K562 (cell line): ENCODE measurements around the gene IKZF3. TPM values are rescaled to one million over a fixed set of nuclear protein-coding genes. Genes with fewer than 3 reads are reported as not detected.

Experiments used
- CXXC5 ChIP-seq: fragments of 250-450 bp; sonication (Bioruptor Pico); IDR thresholded peaks from 2 replicates; pipeline ENCODE4 v1.8.0; 2022; ENCODE audit warnings: inconsistent platforms, mild to moderate bottlenecking, moderate library complexity
- ESRRA ChIP-seq: fragments of 450-650 bp; IDR thresholded peaks from 2 replicates; pipeline ENCODE4 v1.6.1; 2014; ENCODE audit warnings: low read depth, mild to moderate bottlenecking, moderate library complexity, borderline replicate concordance
- FOXJ2 ChIP-seq: fragments of 200-800 bp; sonication (Bioruptor generic); IDR thresholded peaks from 2 replicates; pipeline ENCODE4 v1.6.1; 2016; ENCODE audit warnings: missing genetic modification characterization, missing compliant biosample characterization
- FUS ChIP-seq: fragments of 200-400 bp; formaldehyde crosslinking; optimal IDR thresholded peaks from 2 replicates; pipeline ENCODE3; 2017; ENCODE audit warnings: low read depth, low read length
- HMG20A ChIP-seq: fragments of 450-650 bp; formaldehyde crosslinking; conservative IDR thresholded peaks from 2 replicates; pipeline ENCODE4 v1.4.0; 2020; ENCODE audit warnings: mild to moderate bottlenecking, mixed read lengths
- IRF1 ChIP-seq: sonication (generic); formaldehyde crosslinking; IDR thresholded peaks from 2 replicates; pipeline ENCODE4 v1.8.0; 2022; ENCODE audit warnings: missing genetic modification reagents, mild to moderate bottlenecking, borderline replicate concordance
- KHSRP ChIP-seq: fragments of 450-650 bp; IDR thresholded peaks from 2 replicates; pipeline ENCODE4 v1.6.1; 2017
- MCM2 ChIP-seq: fragments of 450-650 bp; IDR thresholded peaks from 2 replicates; pipeline ENCODE4 v1.6.1; 2017; ENCODE audit warnings: low read depth, mild to moderate bottlenecking
- MIER1 ChIP-seq: fragments of 450-650 bp; IDR thresholded peaks from 2 replicates; pipeline ENCODE4 v1.6.1; 2016; ENCODE audit warnings: antibody characterized with exemption, mild to moderate bottlenecking, low read depth
- NFIC ChIP-seq: fragments of 450-650 bp; IDR thresholded peaks from 2 replicates; pipeline ENCODE4 v1.6.1; 2017; ENCODE audit warnings: mild to moderate bottlenecking, inconsistent platforms
- NRF1 ChIP-seq, 2 experiments: fragments of 450-650 bp; IDR thresholded peaks in 1 of 2; conservative IDR thresholded peaks in 1 of 2; 2 replicates each; pipeline ENCODE4 v1.6.1; 2014; ENCODE audit warnings: mild to moderate bottlenecking in 2 of 2
- SMAD3 ChIP-seq: fragments of 450-650 bp; formaldehyde crosslinking; conservative IDR thresholded peaks from 2 replicates; pipeline ENCODE4 v1.4.0; 2020; ENCODE audit warnings: mild to moderate bottlenecking
- STAT5B ChIP-seq: fragments of 250-450 bp; sonication (Bioruptor Pico); IDR thresholded peaks from 2 replicates; pipeline ENCODE4 v1.8.0; 2021; ENCODE audit warnings: mild to moderate bottlenecking, inconsistent platforms
- TCF7L2 ChIP-seq: fragments of 150-350 bp; IDR thresholded peaks from 2 replicates; pipeline ENCODE4 v1.6.1; 2016; ENCODE audit warnings: low read depth, mild to moderate bottlenecking, low read length, moderate library complexity
- TCFL5 ChIP-seq: fragments of 250-450 bp; sonication (Bioruptor Pico); conservative IDR thresholded peaks from 2 replicates; pipeline ENCODE4 v1.6.1; 2021; ENCODE audit warnings: mild to moderate bottlenecking, moderate library complexity, matching md5 sums
- THRB ChIP-seq: fragments of 450-650 bp; formaldehyde crosslinking; conservative IDR thresholded peaks from 2 replicates; pipeline ENCODE4 v1.4.0; 2022; ENCODE audit warnings: mild to moderate bottlenecking, missing genetic modification characterization
- XRCC4 ChIP-seq: IDR thresholded peaks from one replicate; pipeline ENCODE4 v1.6.1; 2011; ENCODE audit not compliant: insufficient read depth, insufficient read length; ENCODE audit errors: extremely low read depth
- ZC3H4 ChIP-seq: sonication (generic); formaldehyde crosslinking; IDR thresholded peaks from 2 replicates; pipeline ENCODE4 v1.9.0; 2021; ENCODE audit warnings: missing genetic modification reagents, borderline replicate concordance
- ZNF3 ChIP-seq: fragments of 250-450 bp; sonication (Bioruptor Pico); IDR thresholded peaks from 2 replicates; pipeline ENCODE4 v1.5.0; 2021; ENCODE audit warnings: mild to moderate bottlenecking, moderate library complexity
- ZNF778 ChIP-seq: fragments of 450-650 bp; formaldehyde crosslinking; IDR thresholded peaks from 2 replicates; pipeline ENCODE4 v1.4.0; 2020; ENCODE audit warnings: mild to moderate bottlenecking, moderate library complexity
- polyA plus RNA-seq, 8 experiments: library from polyadenylated mRNA; depleted of rRNA in 4 of 8; stranded (reverse) in 5 of 8; unstranded in 3 of 8; fragments of >200 nt; fragmentation: Nextera tagmentation in 2 of 8; fragmentation: Illumina TruSeq in 1 of 8; extraction: Ambion mirVana in 2 of 8; extraction: Trizol in 1 of 8; gene quantifications; 2 replicates each; pipeline versions ENCODE4 v1.2.1 to v1.2.3, GENCODE V29; 2011 to 2014; ENCODE audit warnings: inconsistent platforms in 1 of 8, missing spikeins in 1 of 8
- total RNA-seq, 7 experiments: library from RNA; depleted of rRNA in 6 of 7; stranded (reverse); fragments of >200 nt in 6 of 7; fragmentation: Illumina TruSeq in 2 of 7; extraction: Trizol in 2 of 7; gene quantifications; 2 replicates each; pipeline versions ENCODE4 v1.2.1 to v1.2.3, GENCODE V29; 2011 to 2021; ENCODE audit warnings: low replicate concordance in 1 of 7
- TF ChIP-seq, protein P1 (sequence below): fragments of 450-650 bp; IDR thresholded peaks from 2 replicates; pipeline ENCODE4 v1.6.1; 2016; ENCODE audit warnings: borderline replicate concordance
- TF ChIP-seq, protein P2 (sequence below): fragments of 450-650 bp; formaldehyde crosslinking; IDR thresholded peaks from 2 replicates; pipeline ENCODE4 v1.4.0; 2020; ENCODE audit warnings: mild to moderate bottlenecking
- TF ChIP-seq, protein P3 (sequence below), 2 experiments: fragments of 250-450 bp in 1 of 2; fragments of 450-650 bp in 1 of 2; sonication (Bioruptor Pico) in 1 of 2; IDR thresholded peaks; 2 replicates each; pipeline versions ENCODE4 v1.6.1 to v1.8.0; 2016 to 2021; ENCODE audit warnings: mild to moderate bottlenecking in 2 of 2, moderate library complexity in 2 of 2, missing compliant biosample characterization in 1 of 2, missing genetic modification characterization in 1 of 2

The IKZF3 gene
- total and polyA plus RNA-seq, 9 of the 15 experiments (the other 6 are each of a cell fraction or from before 2014, with no cell fraction given), result 0.06 to 1.6 (median 0.62) TPM

GRCh38 chr17:39722965-39723848, 140.9 kb downstream of the IKZF3 start (continued):
- TF ChIP-seq NRF1 (conservative IDR thresholded peaks at IDR 0.05 in 1 of 2, IDR thresholded peaks at IDR 0.05 in 1 of 2), result 0 out of 4 replicates have a peak, but pooled peaks of 1 of the 2 experiments have one; percentile 4
- TF ChIP-seq, protein P1, sequence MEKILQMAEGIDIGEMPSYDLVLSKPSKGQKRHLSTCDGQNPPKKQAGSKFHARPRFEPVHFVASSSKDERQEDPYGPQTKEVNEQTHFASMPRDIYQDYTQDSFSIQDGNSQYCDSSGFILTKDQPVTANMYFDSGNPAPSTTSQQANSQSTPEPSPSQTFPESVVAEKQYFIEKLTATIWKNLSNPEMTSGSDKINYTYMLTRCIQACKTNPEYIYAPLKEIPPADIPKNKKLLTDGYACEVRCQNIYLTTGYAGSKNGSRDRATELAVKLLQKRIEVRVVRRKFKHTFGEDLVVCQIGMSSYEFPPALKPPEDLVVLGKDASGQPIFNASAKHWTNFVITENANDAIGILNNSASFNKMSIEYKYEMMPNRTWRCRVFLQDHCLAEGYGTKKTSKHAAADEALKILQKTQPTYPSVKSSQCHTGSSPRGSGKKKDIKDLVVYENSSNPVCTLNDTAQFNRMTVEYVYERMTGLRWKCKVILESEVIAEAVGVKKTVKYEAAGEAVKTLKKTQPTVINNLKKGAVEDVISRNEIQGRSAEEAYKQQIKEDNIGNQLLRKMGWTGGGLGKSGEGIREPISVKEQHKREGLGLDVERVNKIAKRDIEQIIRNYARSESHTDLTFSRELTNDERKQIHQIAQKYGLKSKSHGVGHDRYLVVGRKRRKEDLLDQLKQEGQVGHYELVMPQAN, result no peak
- TF ChIP-seq XRCC4, result no peak
- TF ChIP-seq SMAD3, result no peak
- no peak for TF ChIP-seq ZNF3
- TF ChIP-seq FUS, result no peak
- no peak for TF ChIP-seq MIER1
- no peak for TF ChIP-seq FOXJ2 (tag)
- TF ChIP-seq TCFL5 (CRISPR knock-in tag), result no peak
- no peak for TF ChIP-seq ZNF778
- no peak for TF ChIP-seq HMG20A (CRISPR knock-in tag)
- TF ChIP-seq THRB (CRISPR knock-in tag), result peak; percentile 69; the same call in 1 of the 2 replicates
- TF ChIP-seq IRF1, result no peak
- TF ChIP-seq, protein P2, sequence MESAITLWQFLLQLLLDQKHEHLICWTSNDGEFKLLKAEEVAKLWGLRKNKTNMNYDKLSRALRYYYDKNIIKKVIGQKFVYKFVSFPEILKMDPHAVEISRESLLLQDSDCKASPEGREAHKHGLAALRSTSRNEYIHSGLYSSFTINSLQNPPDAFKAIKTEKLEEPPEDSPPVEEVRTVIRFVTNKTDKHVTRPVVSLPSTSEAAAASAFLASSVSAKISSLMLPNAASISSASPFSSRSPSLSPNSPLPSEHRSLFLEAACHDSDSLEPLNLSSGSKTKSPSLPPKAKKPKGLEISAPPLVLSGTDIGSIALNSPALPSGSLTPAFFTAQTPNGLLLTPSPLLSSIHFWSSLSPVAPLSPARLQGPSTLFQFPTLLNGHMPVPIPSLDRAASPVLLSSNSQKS (CRISPR knock-in tag), result no peak
- TF ChIP-seq STAT5B (CRISPR knock-in tag), result no peak
- TF ChIP-seq ZC3H4, result no peak
- TF ChIP-seq ESRRA, result peak; percentile 88
- no peak for TF ChIP-seq TCF7L2
- peak; percentile 73 for TF ChIP-seq NFIC
- TF ChIP-seq CXXC5 (CRISPR knock-in tag), result 0 out of 2 replicates have a peak, but pooled peaks have one; percentile 30
- no peak for TF ChIP-seq MCM2
- TF ChIP-seq KHSRP, result no peak
- TF ChIP-seq, protein P3, sequence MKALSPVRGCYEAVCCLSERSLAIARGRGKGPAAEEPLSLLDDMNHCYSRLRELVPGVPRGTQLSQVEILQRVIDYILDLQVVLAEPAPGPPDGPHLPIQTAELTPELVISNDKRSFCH (CRISPR knock-in tag; IDR thresholded peaks at IDR 0.05), result no peak
- TF ChIP-seq, protein P3 (tag; IDR thresholded peaks at IDR 0.05), result no peak
